ENCODE measurements around the gene FTCD.
"Not testable (repeated sequence)": the region's sequence is repeated elsewhere in the genome, so short reads cannot be mapped to it uniquely, and the experiment has no call there.

FTCD gene, protein sequence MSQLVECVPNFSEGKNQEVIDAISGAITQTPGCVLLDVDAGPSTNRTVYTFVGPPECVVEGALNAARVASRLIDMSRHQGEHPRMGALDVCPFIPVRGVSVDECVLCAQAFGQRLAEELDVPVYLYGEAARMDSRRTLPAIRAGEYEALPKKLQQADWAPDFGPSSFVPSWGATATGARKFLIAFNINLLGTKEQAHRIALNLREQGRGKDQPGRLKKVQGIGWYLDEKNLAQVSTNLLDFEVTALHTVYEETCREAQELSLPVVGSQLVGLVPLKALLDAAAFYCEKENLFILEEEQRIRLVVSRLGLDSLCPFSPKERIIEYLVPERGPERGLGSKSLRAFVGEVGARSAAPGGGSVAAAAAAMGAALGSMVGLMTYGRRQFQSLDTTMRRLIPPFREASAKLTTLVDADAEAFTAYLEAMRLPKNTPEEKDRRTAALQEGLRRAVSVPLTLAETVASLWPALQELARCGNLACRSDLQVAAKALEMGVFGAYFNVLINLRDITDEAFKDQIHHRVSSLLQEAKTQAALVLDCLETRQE

DNA sequence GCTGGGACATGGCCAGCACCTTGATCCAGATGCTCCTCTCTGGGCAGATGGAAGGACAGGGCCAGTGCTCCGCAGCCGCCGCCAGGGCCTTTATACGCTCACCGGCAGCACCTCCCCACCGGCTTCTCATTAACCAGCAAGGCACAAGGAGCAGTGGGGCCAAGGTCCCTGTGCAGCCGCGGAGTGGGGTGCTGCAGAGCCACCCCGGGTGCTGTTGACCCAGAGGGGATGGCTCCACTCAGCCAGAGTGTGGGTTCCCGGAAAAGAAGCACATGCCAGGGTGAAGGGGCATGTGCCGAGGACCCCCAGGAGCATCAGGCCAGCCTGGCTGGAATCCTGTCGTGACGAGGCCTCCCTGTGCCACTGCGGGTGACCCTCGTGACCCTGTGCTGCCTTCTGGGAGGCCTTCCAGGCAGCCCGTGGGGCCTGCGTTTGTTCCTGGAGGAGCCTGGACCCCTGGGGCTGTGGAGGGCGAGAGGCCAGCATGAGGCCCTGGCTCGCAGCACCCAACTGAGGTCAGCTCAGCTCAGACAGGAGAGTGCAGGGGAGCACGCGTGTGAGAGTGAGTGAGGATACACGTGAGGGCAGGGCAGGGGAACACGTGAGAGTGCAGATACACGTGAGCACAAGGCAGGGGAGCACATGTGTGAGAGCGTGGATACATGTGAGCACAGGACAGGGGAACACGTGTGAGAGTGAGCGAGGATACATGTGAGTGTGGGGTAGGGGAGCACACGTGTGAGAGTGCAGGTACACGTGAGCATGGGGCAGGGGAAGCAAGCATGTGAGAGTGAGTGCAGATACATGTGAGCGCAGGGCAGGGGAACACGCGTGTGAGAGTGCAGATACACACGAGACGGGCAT, at the start of gene FTCD:
Gene FTCD, minus strand, starts transcription at position 66 of the 864 bp plus-strand sequence. Its CDS starts 56 bp downstream, at position 10.
- no peak for DNase-seq

DNA sequence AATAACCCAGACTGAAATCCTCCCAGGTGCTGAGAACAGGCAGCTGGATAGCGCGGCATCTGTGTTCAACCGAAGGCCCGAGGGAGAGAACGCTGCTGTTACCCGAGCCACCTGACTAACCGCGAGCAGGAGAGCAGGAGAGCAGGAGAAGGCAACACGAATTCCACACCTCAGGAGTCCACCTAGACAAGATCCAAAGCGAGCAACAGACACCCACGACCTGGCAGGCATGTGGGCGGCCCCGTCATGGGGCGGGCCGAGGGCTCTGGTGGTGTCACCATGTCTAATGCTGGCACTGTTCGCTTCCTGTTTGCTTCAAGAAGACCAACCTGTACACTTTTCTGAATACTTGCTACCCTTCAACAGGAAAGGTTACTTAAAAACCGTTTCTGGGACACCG, 49.8 kb upstream of the FTCD start:
- no peak for DNase-seq

- no peak for DNase-seq
These were observed 47.8 kb upstream of the FTCD start for GRCh38 chr21:46203203-46203600.

- DNase-seq, result no peak
These were observed 47.3 kb upstream of the FTCD start for GRCh38 chr21:46202592-46203202.

GRCh38 chr21:46200877-46201803, 45.8 kb upstream of the FTCD start:
- not testable (repeated sequence) for DNase-seq

GRCh38 chr21:46199436-46200373, 44.3 kb upstream of the FTCD start:
- DNase-seq, result no peak

GRCh38 chr21:46196733-46197132, 41.4 kb upstream of the FTCD start:
- no peak for DNase-seq

GRCh38 chr21:46195595-46196195, 40.3 kb upstream of the FTCD start:
- no peak for DNase-seq

DNA sequence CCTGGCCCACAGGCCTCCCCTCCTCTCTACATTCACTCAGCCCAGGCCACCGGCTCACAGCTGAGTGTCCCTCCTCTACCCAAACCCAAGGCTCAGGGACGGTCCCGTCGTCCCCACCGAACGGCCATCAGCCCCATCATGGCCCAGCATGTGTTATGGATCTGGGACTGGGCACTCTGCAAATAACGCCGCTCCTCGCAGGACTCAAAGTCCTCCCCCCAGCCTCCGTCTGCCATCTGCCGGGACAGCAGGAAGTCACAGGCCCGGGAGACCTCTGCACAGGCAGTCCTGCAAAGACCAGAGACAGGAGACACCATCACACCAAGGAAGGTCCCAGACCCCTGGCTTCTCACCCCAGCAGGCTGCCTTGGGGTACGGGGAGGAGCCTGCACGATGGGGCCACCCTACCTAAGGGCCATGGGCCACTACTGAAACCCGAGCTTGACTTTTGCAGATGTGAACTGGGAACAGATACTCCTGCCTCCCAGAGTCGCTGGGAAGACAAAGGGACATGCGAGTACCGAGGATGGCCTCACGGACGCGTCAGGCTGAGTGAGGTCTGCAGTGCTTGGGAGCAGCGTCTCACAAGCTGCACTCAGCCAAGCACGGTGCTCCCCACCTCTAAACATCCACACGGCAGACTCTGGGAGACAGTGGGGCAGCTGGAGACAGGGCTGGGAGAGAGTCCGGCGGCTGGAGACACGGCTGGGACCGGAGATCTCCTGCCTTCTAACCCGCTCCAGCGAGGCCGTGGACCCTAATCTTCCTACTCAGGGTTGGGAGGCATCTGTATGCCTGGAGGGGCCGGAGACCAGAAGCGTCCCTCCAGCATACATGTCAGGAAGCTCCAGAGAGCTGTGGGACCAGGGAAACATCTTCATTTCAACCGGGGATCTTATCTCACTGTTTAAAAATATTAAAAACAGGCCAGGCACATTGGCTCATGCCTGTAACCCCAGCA, 39.3 kb upstream of the FTCD start:
- DNase-seq, result no peak

DNA sequence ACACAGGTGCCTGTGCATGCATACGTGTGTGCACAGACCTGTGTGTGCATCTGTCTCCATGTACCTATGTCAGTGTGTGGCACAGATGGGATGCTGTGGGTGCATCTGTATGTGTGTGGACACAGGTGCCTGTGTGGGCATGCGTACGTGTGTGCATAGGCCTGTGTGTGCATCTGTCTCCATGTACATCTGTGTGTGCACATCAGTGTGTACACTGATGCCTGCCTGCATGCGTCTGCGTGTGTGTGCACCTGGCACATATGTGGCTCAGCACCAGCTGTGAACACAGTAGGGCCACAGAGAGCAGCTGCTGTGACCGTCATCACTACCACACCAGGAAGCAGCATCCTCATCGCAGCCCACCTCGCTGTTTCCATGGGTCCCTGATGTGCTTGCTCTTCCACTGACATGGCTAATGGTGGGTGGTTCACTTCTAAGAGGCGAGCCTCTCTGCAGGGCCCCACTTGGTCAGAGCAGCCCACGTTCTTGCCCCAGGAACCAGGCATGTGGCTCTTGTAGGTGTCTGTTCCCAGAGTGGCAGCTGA, 38.5 kb upstream of the FTCD start:
- no peak for DNase-seq

DNA sequence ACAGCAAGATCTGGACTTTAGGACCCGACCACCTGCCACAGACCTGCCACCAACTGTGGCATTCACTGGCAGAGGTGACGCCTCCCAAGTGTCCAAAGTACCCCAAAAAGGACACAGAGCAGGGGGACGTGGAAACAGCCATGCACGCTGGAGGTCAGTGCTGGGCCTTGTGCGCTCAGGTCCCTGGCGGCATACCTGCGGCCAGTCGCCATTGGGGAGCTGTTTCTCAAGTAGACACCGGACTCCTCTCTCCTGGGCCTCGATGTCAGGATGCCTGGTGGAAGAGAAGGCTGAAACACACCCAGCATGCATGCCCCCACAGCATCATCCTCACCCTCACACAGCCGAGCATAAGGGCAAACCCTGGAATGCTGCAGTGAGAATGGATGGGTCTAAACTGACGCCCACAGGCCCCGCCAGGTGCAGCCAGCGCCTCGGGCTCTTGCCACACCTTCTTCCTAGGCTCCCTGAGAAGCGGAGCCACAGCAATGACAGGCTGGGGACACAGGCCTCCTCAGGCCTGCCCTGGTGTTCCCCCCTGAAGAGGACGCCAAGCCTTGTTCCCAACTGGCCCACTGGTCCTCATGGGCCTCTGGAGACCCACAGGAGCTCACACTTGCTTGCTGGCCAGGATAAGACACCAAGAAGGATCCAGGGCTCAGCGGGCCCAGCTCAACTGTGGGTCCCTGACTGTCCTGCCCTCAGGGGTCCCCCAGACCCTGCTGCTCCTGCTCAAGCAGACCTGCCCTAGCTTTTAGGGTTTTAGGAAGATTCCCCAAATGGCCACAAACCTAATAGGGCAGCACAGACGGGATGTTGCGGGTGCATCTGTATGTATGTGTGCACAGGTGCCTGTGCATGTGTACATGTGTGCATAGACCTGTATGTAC, 36.6 kb upstream of the FTCD start:
- no peak for DNase-seq

DNA sequence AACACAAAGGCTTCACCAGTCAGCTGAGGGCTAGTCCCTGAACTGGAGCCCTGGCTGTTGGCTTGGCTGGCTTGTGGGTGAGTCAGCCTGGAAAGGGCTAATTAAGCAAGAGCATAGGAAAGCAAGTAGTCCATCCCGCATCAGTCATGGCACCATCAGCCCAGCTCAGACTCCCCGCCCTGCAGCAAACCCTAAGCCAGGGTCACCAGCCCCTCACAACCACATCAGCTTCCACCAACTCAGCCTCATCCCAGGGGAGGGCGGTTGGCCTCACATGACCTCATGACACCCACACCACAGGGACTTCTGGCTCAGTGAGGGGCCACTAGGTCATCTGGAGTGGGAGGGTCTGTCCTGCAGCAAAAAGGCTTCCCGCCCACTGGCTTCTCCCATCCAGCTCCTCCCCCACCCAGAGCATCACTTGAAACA, 35.9 kb upstream of the FTCD start:
- peak; percentile 32 for DNase-seq

DNA sequence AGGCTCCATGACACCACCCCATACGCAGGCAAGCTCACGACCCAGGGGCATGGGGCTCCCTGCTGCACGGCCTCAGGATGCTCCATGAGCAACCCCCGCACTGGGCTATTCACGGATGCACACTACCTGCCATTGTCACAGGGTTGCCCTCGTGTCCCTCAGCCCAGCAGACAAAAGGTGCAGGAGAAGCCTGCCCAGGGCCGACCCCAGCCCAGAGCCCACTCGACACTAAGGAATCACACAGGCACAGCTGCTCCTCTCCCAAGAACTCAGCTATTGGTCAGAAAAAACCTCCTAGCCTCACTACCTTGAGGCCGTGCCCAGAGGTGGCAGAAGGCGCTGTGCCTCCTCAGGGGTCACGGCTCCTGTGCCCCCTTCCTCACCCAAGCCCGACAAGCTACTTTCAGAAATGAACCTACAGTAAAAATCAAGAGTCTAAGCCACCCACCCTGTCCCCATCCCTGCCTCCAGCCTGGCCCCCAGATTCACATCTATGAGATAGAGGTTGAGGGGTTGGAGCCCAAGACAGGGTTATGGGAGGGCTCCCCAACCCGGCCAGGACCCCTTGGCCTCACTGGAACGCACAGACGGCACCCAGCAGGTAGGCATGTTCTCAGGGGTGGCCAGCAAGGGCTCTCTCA, 35.2 kb upstream of the FTCD start:
- no peak for DNase-seq

- DNase-seq, result no peak
These were observed 34.6 kb upstream of the FTCD start for GRCh38 chr21:46189959-46190490.

DNA sequence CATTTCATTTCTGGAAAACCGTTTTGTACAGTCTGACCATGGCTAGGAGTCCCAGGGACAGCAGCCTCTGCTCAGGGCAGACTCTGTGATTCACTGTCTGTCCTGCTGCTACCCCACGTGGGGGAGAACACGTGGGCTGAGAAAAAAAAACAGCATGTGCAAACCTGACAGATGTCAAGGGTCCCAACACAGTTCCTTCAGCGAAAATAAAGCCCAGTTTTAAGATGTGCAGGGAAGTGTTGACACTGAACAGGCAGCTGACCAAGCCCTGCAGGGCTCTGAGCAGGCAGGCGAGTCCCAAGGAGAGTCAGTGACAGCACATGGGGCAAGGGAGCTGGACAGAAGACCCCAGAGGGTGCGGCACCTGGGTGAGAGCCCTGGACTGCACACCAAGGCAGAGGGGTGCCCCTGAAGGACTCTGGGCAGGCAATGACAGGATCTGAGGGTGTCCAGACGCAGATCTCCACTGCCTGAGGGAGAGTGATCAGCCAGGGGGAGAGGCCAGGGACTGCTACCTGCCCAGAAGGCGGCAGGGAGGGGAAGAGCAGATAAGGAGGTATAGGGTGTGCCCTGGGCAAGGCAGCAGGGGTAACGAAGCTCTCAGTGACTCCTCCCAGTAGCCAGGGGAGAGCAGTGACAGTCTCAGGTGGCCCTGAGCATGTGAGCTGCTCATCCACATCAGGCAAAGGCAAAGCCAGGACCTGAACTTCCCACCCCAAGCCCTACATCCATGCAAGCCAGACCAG, 34.0 kb upstream of the FTCD start:
- no peak for DNase-seq
